ENCODE results near the gene SNAI1. TPM values are rescaled to one million over a fixed set of nuclear protein-coding genes. Genes with fewer than 3 reads are reported as not detected.

Gene SNAI1
- total and polyA plus RNA-seq, 12 donors, result 0.59 to 7.6 (median 2.7) TPM

GRCh38 chr20:49961413-49961812 lies 21.4 kb upstream of the SNAI1 start:
- ATAC-seq, result no peak
- H3K4me1 ChIP-seq, result peaks cover 0 to 10% (median 0%) of the 10 kb centered on the region in 9 donors
- H3K36me3 ChIP-seq, result peaks cover 0 to 69% (median 2%) of the 10 kb centered on the region in 9 donors
- H3K27ac ChIP-seq, result no peak overlapping the region
- H3K9me3 ChIP-seq, result no peaks in the 10 kb centered on the region
- H3K27me3 ChIP-seq, result no peaks in the 10 kb centered on the region
- intact Hi-C loops (cut with DNase I), result no loop called here
- H3K4me3 ChIP-seq, result no peak overlapping the region
- 73 to 84% methylated on average over 4 of the region's 4 CpGs for WGBS, 2 donors
- no peak for DNase-seq
- TF ChIP-seq CTCF (IDR thresholded peaks at IDR 0.05), result no peak

GRCh38 chr20:49964964-49965780 lies 17.6 kb upstream of the SNAI1 start:
- Histone ChIP-seq H3K27me3 (no peaks in the 10 kb centered on the region), H3K4me1 (peaks cover 0 to 17% (median 10%) of the 10 kb centered on the region in 9 donors), H3K36me3 (peaks cover 0 to 34% (median 0%) of the 10 kb centered on the region in 9 donors), H3K9me3 (no peaks in the 10 kb centered on the region), H3K27ac (no peak overlapping the region), H3K4me3 (no peak overlapping the region)
- DNase-seq (no peak), ATAC-seq (no peak)
- intact Hi-C loops (cut with DNase I), result no loop called here
- peak in 8 of 9 donors; percentile 23 to 64 (median 46) for TF ChIP-seq CTCF (IDR thresholded peaks at IDR 0.05)
- 72 to 76% methylated on average over 5 of the region's 5 CpGs for WGBS, 2 donors

GRCh38 chr20:49965781-49966305 lies 16.9 kb upstream of the SNAI1 start:
- ATAC-seq (no peak), DNase-seq (no peak)
- no peak overlapping the region for H3K4me3 ChIP-seq
- peaks cover 0 to 17% (median 10%) of the 10 kb centered on the region in 9 donors for H3K4me1 ChIP-seq
- 88 to 93% methylated on average over 9 of the region's 9 CpGs for WGBS, 2 donors
- no peak overlapping the region for H3K27ac ChIP-seq
- H3K36me3 ChIP-seq, result peaks cover 0 to 33% (median 0%) of the 10 kb centered on the region in 9 donors
- H3K27me3 ChIP-seq, result no peaks in the 10 kb centered on the region
- no peaks in the 10 kb centered on the region for H3K9me3 ChIP-seq
- intact Hi-C loops (cut with DNase I), result no loop called here
- TF ChIP-seq CTCF (IDR thresholded peaks at IDR 0.05), result no peak

GRCh38 chr20:49966861-49967260 lies 15.9 kb upstream of the SNAI1 start:
- Histone ChIP-seq H3K4me1 (peaks cover 0 to 17% (median 10%) of the 10 kb centered on the region in 9 donors), H3K9me3 (no peaks in the 10 kb centered on the region), H3K27me3 (no peaks in the 10 kb centered on the region), H3K27ac (no peak overlapping the region), H3K36me3 (peaks cover 0 to 33% (median 0%) of the 10 kb centered on the region in 9 donors), H3K4me3 (no peak overlapping the region)
- no peak for TF ChIP-seq CTCF (IDR thresholded peaks at IDR 0.05)
- intact Hi-C loops (cut with DNase I), result no loop called here
- ATAC-seq (no peak), DNase-seq (no peak)
- 94 to 96% methylated on average over 2 of the region's 2 CpGs for WGBS, 2 donors
